ENCODE measurements around the gene MT1M. TPM values are rescaled to one million over a fixed set of nuclear protein-coding genes. Genes with fewer than 3 reads are reported as not detected.
"Not testable (repeated sequence)": the region's sequence is repeated elsewhere in the genome, so short reads cannot be mapped to it uniquely, and the experiment has no call there.

MT1M gene
- total RNA-seq, 1 donor from 2014 or later = not detected

DNA sequence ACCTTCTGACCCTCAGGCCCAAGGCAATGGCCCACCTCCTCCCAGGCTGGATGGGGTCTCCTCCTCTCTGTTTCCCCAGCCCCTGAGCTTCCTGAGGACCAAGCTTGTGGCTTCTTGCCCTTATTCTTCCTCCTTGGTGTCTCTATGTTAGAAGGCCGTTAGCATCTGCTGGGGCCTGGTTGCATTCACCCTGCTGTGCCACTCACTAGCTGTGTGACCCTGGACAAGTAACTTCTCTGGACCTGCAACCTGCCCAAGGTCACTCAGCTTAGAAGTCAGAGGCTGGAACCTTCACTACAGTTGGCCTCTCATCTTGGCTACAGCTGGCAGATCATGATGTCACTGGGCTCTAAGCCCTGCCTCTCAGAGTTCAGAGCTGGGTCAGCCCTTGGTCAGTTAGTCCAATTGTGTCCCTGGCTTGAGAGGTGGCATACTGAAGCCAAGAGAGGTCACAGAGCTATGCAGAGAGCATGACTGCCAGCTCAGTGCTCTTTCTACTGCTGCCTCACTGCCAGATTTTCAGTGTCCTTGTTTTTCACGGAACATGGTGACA is 21.1 kb upstream of the MT1M start:
- intact Hi-C loops (cut with micrococcal nuclease) = loop anchor here (2.0 to 10.0 kb wide), 3 partner anchors 57 to 403 kb away; partner anchors contain the start of genes MT1G and MT1H
- Mint-ChIP-seq H3K36me3 (ENCODE audit: low read depth) (peaks cover 16% of the 10 kb centered on the region), H3K4me3 (ENCODE audit: low read depth) (peak overlapping the region; percentile 27), H3K27ac (peak overlapping the region; percentile 99), H3K9me3 (no peaks in the 10 kb centered on the region), H3K4me1 (ENCODE audit: low read depth) (peaks cover 71% of the 10 kb centered on the region), H3K27me3 (ENCODE audit: low read depth) (no peaks in the 10 kb centered on the region)
- DNase-seq (ENCODE audit: low spot score) = no peak

GRCh38 chr16:56613706-56614105 is 18.8 kb upstream of the MT1M start:
- Mint-ChIP-seq H3K27me3 (ENCODE audit: low read depth) (no peaks in the 10 kb centered on the region), H3K9me3 (no peaks in the 10 kb centered on the region), H3K4me1 (ENCODE audit: low read depth) (peaks cover 69% of the 10 kb centered on the region), H3K27ac (peak overlapping the region; percentile 87), H3K4me3 (ENCODE audit: low read depth) (peak overlapping the region; percentile 59), H3K36me3 (ENCODE audit: low read depth) (peaks cover 13% of the 10 kb centered on the region)
- intact Hi-C loops (cut with micrococcal nuclease) = loop anchor here (1.0 to 10.0 kb wide), 3 partner anchors 331 to 428 kb away; no protein-coding TSS in a partner anchor
- no peak for DNase-seq (ENCODE audit: low spot score)

GRCh38 chr16:56614549-56614991 is 17.9 kb upstream of the MT1M start:
- no peak for DNase-seq (ENCODE audit: low spot score)
- Mint-ChIP-seq H3K4me3 (ENCODE audit: low read depth) (peak overlapping the region; percentile 59), H3K4me1 (ENCODE audit: low read depth) (peaks cover 68% of the 10 kb centered on the region), H3K9me3 (no peaks in the 10 kb centered on the region), H3K27ac (peak overlapping the region; percentile 87), H3K27me3 (ENCODE audit: low read depth) (no peaks in the 10 kb centered on the region), H3K36me3 (ENCODE audit: low read depth) (peaks cover 4% of the 10 kb centered on the region)
- intact Hi-C loops (cut with micrococcal nuclease) = loop anchor here (1.0 to 10.0 kb wide), 3 partner anchors 330 to 427 kb away; no protein-coding TSS in a partner anchor

- peak overlapping the region; percentile 49 for H3K27ac Mint-ChIP-seq
- intact Hi-C loops (cut with micrococcal nuclease) = loop anchor here (10.0 kb wide), 2 partner anchors 329 to 399 kb away; no protein-coding TSS in a partner anchor
Measured at GRCh38 chr16:56615353-56615752, 17.1 kb upstream of the MT1M start.

GRCh38 chr16:56616608-56617211 is 15.7 kb upstream of the MT1M start:
- Mint-ChIP-seq H3K4me1 (ENCODE audit: low read depth) (peaks cover 51% of the 10 kb centered on the region), H3K36me3 (ENCODE audit: low read depth) (no peaks in the 10 kb centered on the region), H3K4me3 (ENCODE audit: low read depth) (peak overlapping the region; percentile 87), H3K9me3 (no peaks in the 10 kb centered on the region), H3K27ac (peak overlapping the region; percentile 45), H3K27me3 (ENCODE audit: low read depth) (no peaks in the 10 kb centered on the region)
- intact Hi-C loops (cut with micrococcal nuclease) = loop anchor here (1.0 to 10.0 kb wide), 5 partner anchors 8 to 398 kb away; partner anchors contain the start of genes MT1E and MT2A
- no peak for DNase-seq (ENCODE audit: low spot score)

More at GRCh38 chr16:56615353-56615752, 17.1 kb upstream of the MT1M start:
- H3K4me3 Mint-ChIP-seq (ENCODE audit: low read depth) = no peak overlapping the region
- no peaks in the 10 kb centered on the region for H3K27me3 Mint-ChIP-seq (ENCODE audit: low read depth)
- H3K9me3 Mint-ChIP-seq = no peaks in the 10 kb centered on the region
- H3K36me3 Mint-ChIP-seq (ENCODE audit: low read depth) = no peaks in the 10 kb centered on the region
- DNase-seq (ENCODE audit: low spot score) = no peak
- peaks cover 65% of the 10 kb centered on the region for H3K4me1 Mint-ChIP-seq (ENCODE audit: low read depth)

- peak; percentile 64 for DNase-seq (ENCODE audit: low spot score)
- Mint-ChIP-seq H3K4me3 (ENCODE audit: low read depth) (peak overlapping the region; percentile 87), H3K36me3 (ENCODE audit: low read depth) (no peaks in the 10 kb centered on the region), H3K4me1 (ENCODE audit: low read depth) (peaks cover 48% of the 10 kb centered on the region), H3K27me3 (ENCODE audit: low read depth) (no peaks in the 10 kb centered on the region), H3K9me3 (no peaks in the 10 kb centered on the region), H3K27ac (peak overlapping the region; percentile 68)
- intact Hi-C loops (cut with micrococcal nuclease) = loop anchor here (1.0 to 10.0 kb wide), 5 partner anchors 8 to 397 kb away; partner anchors contain the start of genes MT1E and MT2A
Measured at GRCh38 chr16:56617212-56618085, 15.0 kb upstream of the MT1M start.

DNA sequence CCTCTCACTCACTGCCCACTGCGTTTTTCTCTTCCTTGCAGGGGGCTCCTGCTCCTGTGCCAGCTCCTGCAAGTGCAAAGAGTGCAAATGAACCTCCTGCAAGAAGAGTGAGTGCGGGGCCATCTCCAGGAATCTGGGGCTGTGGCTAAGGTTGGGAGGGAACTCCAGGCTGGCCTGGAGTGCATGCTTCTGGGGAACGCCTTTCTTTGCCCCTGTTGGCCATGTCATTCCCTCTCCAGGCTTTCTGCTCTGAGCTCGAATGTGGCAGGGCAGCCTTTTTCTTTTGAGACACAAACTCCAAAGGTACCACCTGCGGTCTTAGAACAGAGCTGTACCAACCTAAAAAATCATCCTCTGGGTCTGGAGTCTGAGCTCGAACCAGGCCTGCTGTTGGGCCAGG is 14.3 kb upstream of the MT1M start:
- DNase-seq (ENCODE audit: low spot score) = no peak
- H3K4me1 Mint-ChIP-seq (ENCODE audit: low read depth) = peaks cover 45% of the 10 kb centered on the region
- no peak overlapping the region for H3K27ac Mint-ChIP-seq
- no peaks in the 10 kb centered on the region for H3K9me3 Mint-ChIP-seq
- peak overlapping the region; percentile 87 for H3K4me3 Mint-ChIP-seq (ENCODE audit: low read depth)
- H3K36me3 Mint-ChIP-seq (ENCODE audit: low read depth) = no peaks in the 10 kb centered on the region
- intact Hi-C loops (cut with micrococcal nuclease) = loop anchor here (10.0 kb wide), 2 partner anchors 327 to 397 kb away; no protein-coding TSS in a partner anchor
- no peaks in the 10 kb centered on the region for H3K27me3 Mint-ChIP-seq (ENCODE audit: low read depth)

- intact Hi-C loops (cut with micrococcal nuclease) = no loop called here
- Mint-ChIP-seq H3K27me3 (ENCODE audit: low read depth) (no peaks in the 10 kb centered on the region), H3K27ac (no peak overlapping the region), H3K36me3 (ENCODE audit: low read depth) (peaks cover 5% of the 10 kb centered on the region), H3K4me1 (ENCODE audit: low read depth) (peaks cover 31% of the 10 kb centered on the region), H3K9me3 (no peaks in the 10 kb centered on the region), H3K4me3 (ENCODE audit: low read depth) (no peak overlapping the region)
- DNase-seq (ENCODE audit: low spot score) = no peak
Measured at GRCh38 chr16:56620339-56620897, 12.0 kb upstream of the MT1M start.

DNA sequence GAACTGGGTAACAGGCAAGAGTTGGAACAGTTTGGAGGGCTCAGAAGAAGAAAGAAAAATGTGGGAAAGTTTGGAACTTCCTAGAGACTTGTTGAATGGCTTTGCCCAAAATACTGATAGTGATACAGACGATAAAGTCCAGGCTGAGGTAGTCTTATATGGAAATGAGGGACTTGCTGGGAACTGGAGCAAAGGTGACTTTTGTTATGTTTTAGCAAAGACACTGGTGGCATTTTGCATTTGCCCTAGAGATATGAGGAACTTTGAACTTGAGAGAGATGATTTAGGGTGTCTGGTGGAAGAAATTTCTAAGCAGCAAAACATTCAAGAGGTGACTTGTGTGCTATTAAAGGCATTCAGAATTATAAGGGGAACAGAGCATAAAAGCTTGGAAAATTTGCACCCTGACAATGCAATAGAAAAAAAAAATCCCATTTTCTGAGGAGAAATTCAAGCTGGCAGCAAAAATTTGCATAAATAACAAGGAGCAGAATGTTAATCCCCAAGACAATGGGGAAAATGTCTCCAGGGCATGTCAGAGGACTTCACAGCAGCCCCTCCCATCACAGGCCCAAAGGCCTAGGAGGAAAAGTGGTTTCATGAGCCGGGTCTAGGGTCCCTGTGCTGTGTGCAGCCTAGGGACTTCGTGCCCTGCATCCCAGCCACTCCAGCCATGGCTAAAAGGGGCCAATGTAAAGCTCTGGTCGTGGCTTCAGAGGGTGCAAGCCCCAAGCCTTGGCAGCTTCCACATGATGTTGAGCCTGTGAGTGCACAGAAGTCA is 10.6 kb upstream of the MT1M start:
- intact Hi-C loops (cut with micrococcal nuclease); H3K27me3 Mint-ChIP-seq (ENCODE audit: low read depth); H3K4me3 Mint-ChIP-seq (ENCODE audit: low read depth); H3K36me3 Mint-ChIP-seq (ENCODE audit: low read depth); DNase-seq (ENCODE audit: low spot score); H3K27ac Mint-ChIP-seq; H3K9me3 Mint-ChIP-seq: not testable (repeated sequence)
- H3K4me1 Mint-ChIP-seq (ENCODE audit: low read depth) = peaks cover 31% of the 10 kb centered on the region

- DNase-seq (ENCODE audit: low spot score); H3K36me3 Mint-ChIP-seq (ENCODE audit: low read depth); H3K9me3 Mint-ChIP-seq; H3K27me3 Mint-ChIP-seq (ENCODE audit: low read depth); H3K4me3 Mint-ChIP-seq (ENCODE audit: low read depth); H3K27ac Mint-ChIP-seq; intact Hi-C loops (cut with micrococcal nuclease): not testable (repeated sequence)
- peaks cover 24% of the 10 kb centered on the region for H3K4me1 Mint-ChIP-seq (ENCODE audit: low read depth)
Measured at GRCh38 chr16:56623184-56623583, 9.3 kb upstream of the MT1M start.

GRCh38 chr16:56623637-56624036 is 8.8 kb upstream of the MT1M start:
- Mint-ChIP-seq H3K27me3 (ENCODE audit: low read depth) (peaks cover under 1% of the 10 kb centered on the region), H3K4me1 (ENCODE audit: low read depth) (peaks cover 24% of the 10 kb centered on the region), H3K4me3 (ENCODE audit: low read depth) (no peak overlapping the region), H3K27ac (no peak overlapping the region), H3K9me3 (no peaks in the 10 kb centered on the region), H3K36me3 (ENCODE audit: low read depth) (peaks cover 7% of the 10 kb centered on the region)
- intact Hi-C loops (cut with micrococcal nuclease) = no loop called here
- DNase-seq (ENCODE audit: low spot score) = no peak
